GM12892 (cell line): ENCODE measurements around the gene F8.
"Not testable (repeated sequence)": the region's sequence is repeated elsewhere in the genome, so short reads cannot be mapped to it uniquely, and the experiment has no call there.

Experiments
- POLR2A ChIP-seq: IDR thresholded peaks from 2 replicates; pipeline ENCODE4 v1.6.1; 2011; ENCODE audit warnings: low read depth, low read length, control low read depth
- POLR2AphosphoS5 ChIP-seq: IDR thresholded peaks from 2 replicates; pipeline ENCODE4 v1.6.1; 2011; ENCODE audit warnings: low read depth, low read length, control low read depth

DNA sequence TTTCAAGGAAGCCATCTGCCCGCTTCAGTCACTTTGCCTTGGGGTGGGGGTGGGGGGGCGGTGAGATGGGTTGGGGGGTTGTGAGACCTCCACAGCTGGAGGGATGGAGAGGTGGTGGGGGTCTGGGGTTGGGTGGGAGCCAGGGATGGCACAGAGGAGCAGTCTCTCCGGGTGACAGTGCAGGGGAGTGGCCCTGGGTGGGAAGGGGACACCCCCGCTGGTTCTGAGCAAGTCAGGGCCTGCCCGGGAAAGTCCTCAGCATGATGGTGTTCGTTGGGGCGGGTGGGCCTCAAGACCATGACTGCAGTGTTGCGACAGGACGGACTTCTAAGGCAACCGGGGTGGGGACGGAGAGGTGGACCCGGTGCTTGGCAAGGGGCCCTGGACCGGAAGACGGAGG lies 137.0 kb downstream of the F8 start:
- not testable (repeated sequence) for TF ChIP-seq POLR2A, POLR2AphosphoS5
